NCI-H1930 (cell line): ENCODE results near the gene PYY.
"Not testable (repeated sequence)": the region's sequence is repeated elsewhere in the genome, so short reads cannot be mapped to it uniquely, and the experiment has no call there.

Source experiments
- DNase-seq, 2 experiments: peaks; one replicate each; lab custom pipeline; 2025; lab: John Stamatoyannopoulos, UW

PYY gene

GRCh38 chr17:43953746-43954145, at the start of gene PYY:
PYY (minus strand) TSS chr17:43953940; CDS start chr17:43953483, 457 bp downstream.
- no peak for DNase-seq

GRCh38 chr17:44002141-44002848, 48.6 kb upstream of the PYY start:
- DNase-seq = no peak

- no peak for DNase-seq
Measured at GRCh38 chr17:44001461-44001920, 47.8 kb upstream of the PYY start.

GRCh38 chr17:44000871-44001460, 47.2 kb upstream of the PYY start:
- DNase-seq = no peak

- no peak for DNase-seq
Measured at GRCh38 chr17:44000141-44000860, 46.6 kb upstream of the PYY start.

GRCh38 chr17:43999024-43999423, 45.3 kb upstream of the PYY start:
- DNase-seq = no peak

- DNase-seq = no peak
Measured at GRCh38 chr17:43998552-43998951, 44.8 kb upstream of the PYY start.

- not testable (repeated sequence) for DNase-seq
Measured at GRCh38 chr17:43997180-43997579, 43.4 kb upstream of the PYY start.

GRCh38 chr17:43995150-43995471, 41.4 kb upstream of the PYY start:
- no peak for DNase-seq

- peak; percentile 19 to 64 for DNase-seq
Measured at GRCh38 chr17:43994272-43995149, 40.8 kb upstream of the PYY start.

GRCh38 chr17:43992641-43993040, 38.9 kb upstream of the PYY start:
- DNase-seq = no peak

- no peak for DNase-seq
Measured at GRCh38 chr17:43988301-43988700, 34.6 kb upstream of the PYY start.

GRCh38 chr17:43987131-43988021, 33.6 kb upstream of the PYY start:
- no peak for DNase-seq

GRCh38 chr17:43986225-43986981, 32.7 kb upstream of the PYY start:
- DNase-seq = no peak

- no peak for DNase-seq
Measured at GRCh38 chr17:43984521-43984920, 30.8 kb upstream of the PYY start.

GRCh38 chr17:43983515-43984411, 30.0 kb upstream of the PYY start:
- DNase-seq = no peak

- no peak for DNase-seq
Measured at GRCh38 chr17:43983196-43983514, 29.4 kb upstream of the PYY start.

- no peak for DNase-seq
Measured at GRCh38 chr17:43982171-43982570, 28.4 kb upstream of the PYY start.

- no peak for DNase-seq
Measured at GRCh38 chr17:43979671-43980070, 25.9 kb upstream of the PYY start.

GRCh38 chr17:43979011-43979410, 25.3 kb upstream of the PYY start:
- DNase-seq = no peak
